Fibroblast of lung (primary cell): ENCODE data around the gene KCNT1. TPM values are rescaled to one million over a fixed set of nuclear protein-coding genes. Genes with fewer than 3 reads are reported as not detected.

Experiments used
- DNase-seq, 2 donors: peaks; one replicate each; pipeline versions ENCODE4 v3.0.0 to v3.0.0-alpha.2; 2010; ENCODE audit warnings: low read depth in 2 of 2
- H2AFZ ChIP-seq: 2 replicates; pipeline ENCODE4 v1.5.1; 2012; ENCODE audit warnings: low read length, control low read depth, inconsistent platforms
- H3K27ac ChIP-seq: 2 replicates; pipeline ENCODE4 v1.5.1; 2011; ENCODE audit warnings: low read length, control low read depth; ENCODE audit not compliant: insufficient read depth
- H3K27me3 ChIP-seq: 2 replicates; pipeline ENCODE4 v1.5.1; 2011; ENCODE audit warnings: mild to moderate bottlenecking, low read length; ENCODE audit not compliant: control insufficient read depth, insufficient read depth
- H3K36me3 ChIP-seq: 2 replicates; pipeline ENCODE4 v1.5.1; 2011; ENCODE audit warnings: low read length; ENCODE audit not compliant: control insufficient read depth, insufficient read depth
- H3K4me1 ChIP-seq: 2 replicates; pipeline ENCODE4 v1.5.1; 2011; ENCODE audit warnings: low read length; ENCODE audit not compliant: control insufficient read depth, insufficient read depth; ENCODE audit errors: extremely low read depth
- H3K4me2 ChIP-seq: 2 replicates; pipeline ENCODE4 v1.5.1; 2011; ENCODE audit warnings: low read length, control low read depth; ENCODE audit not compliant: insufficient read depth; ENCODE audit errors: extremely low read depth
- H3K4me3 ChIP-seq, 4 experiments: fragments of 200-600 bp in 1 of 4; sonication (generic) in 1 of 4; replicated peaks in 1 of 4; 2 replicates each; pipeline ENCODE4 v1.5.1; 2011 to 2016; ENCODE audit warnings: low read length in 4 of 4, low read depth in 3 of 4, mild to moderate bottlenecking in 3 of 4, control low read depth in 2 of 4, inconsistent platforms in 1 of 4, mixed read lengths in 1 of 4; ENCODE audit not compliant: insufficient read depth in 1 of 4; ENCODE audit errors: control extremely low read depth in 1 of 4
- H3K79me2 ChIP-seq: 2 replicates; pipeline ENCODE4 v1.5.1; 2012; ENCODE audit warnings: mild to moderate bottlenecking, low read length, inconsistent platforms; ENCODE audit not compliant: control insufficient read depth, insufficient read depth
- H3K9ac ChIP-seq: 2 replicates; pipeline ENCODE4 v1.5.1; 2011; ENCODE audit warnings: mild to moderate bottlenecking, low read length, control low read depth; ENCODE audit not compliant: insufficient read depth
- H3K9me3 ChIP-seq: 2 replicates; pipeline ENCODE4 v1.5.1; 2012; ENCODE audit warnings: low read depth, low read length; ENCODE audit not compliant: control insufficient read depth, insufficient read depth
- H4K20me1 ChIP-seq: 2 replicates; pipeline ENCODE4 v1.5.1; 2011; ENCODE audit warnings: low read length; ENCODE audit not compliant: control insufficient read depth, insufficient read depth; ENCODE audit errors: extremely low read depth
- CTCF ChIP-seq, 2 donors: IDR thresholded peaks in 1 of 2; conservative IDR thresholded peaks in 1 of 2; 1 replicate in 1 of 2; 2 replicates in 1 of 2; pipeline ENCODE4 v1.5.1; 2011 to 2012; ENCODE audit warnings: low read length in 2 of 2, control low read depth in 1 of 2, inconsistent platforms in 1 of 2, low read depth in 1 of 2, mild to moderate bottlenecking in 1 of 2
- EZH2 ChIP-seq: IDR thresholded peaks from 2 replicates; pipeline ENCODE4 v1.5.1; 2012; ENCODE audit warnings: low read length, control low read depth, mild to moderate bottlenecking; ENCODE audit errors: missing control alignments
- polyA plus RNA-seq, 2 donors: library from polyadenylated mRNA; depleted of rRNA in 1 of 2; stranded (reverse) in 1 of 2; unstranded in 1 of 2; fragments of >200 nt; gene quantifications; 2 replicates each; pipeline ENCODE4 v1.2.1, GENCODE V29; 2011 to 2012; ENCODE audit warnings: missing spikeins in 1 of 2
- total RNA-seq: library from RNA; depleted of rRNA; stranded (reverse); fragments of >200 nt; gene quantifications from 2 replicates; pipeline ENCODE4 v1.2.1, GENCODE V29; 2014

KCNT1 gene
- total and polyA plus RNA-seq, 2 donors (not counting 1 experiment from before 2014, with no cell fraction given), result not detected

- no peak overlapping the region for H3K9ac ChIP-seq
- no peak for DNase-seq
- H3K9me3 ChIP-seq, result no peaks in the 10 kb centered on the region
- no peaks in the 10 kb centered on the region for H3K4me1 ChIP-seq
- no peak overlapping the region for H3K4me3 ChIP-seq
- H4K20me1 ChIP-seq, result no peaks in the 10 kb centered on the region
- H3K36me3 ChIP-seq, result no peaks in the 10 kb centered on the region
- TF ChIP-seq EZH2 (no peak), CTCF (conservative IDR thresholded peaks at IDR 0.05 in 1 of 2, IDR thresholded peaks at IDR 0.05 in 1 of 2; ENCODE audit: low read depth in 1 of 2, low read length in 2 of 2) (no peak)
- no peak overlapping the region for H2AFZ ChIP-seq
- no peaks in the 10 kb centered on the region for H3K27me3 ChIP-seq
- H3K4me2 ChIP-seq, result no peak overlapping the region
- no peaks in the 10 kb centered on the region for H3K79me2 ChIP-seq
- H3K27ac ChIP-seq, result no peak overlapping the region
Observed at GRCh38 chr9:135798263-135798585, 96.2 kb downstream of the KCNT1 start.

GRCh38 chr9:135799261-135799660 is 97.3 kb downstream of the KCNT1 start:
- TF ChIP-seq EZH2 (no peak), CTCF (conservative IDR thresholded peaks at IDR 0.05 in 1 of 2, IDR thresholded peaks at IDR 0.05 in 1 of 2; ENCODE audit: low read depth in 1 of 2, low read length in 2 of 2) (no peak)

GRCh38 chr9:135801070-135801469 is 99.1 kb downstream of the KCNT1 start:
- Histone ChIP-seq H3K9ac (no peak overlapping the region), H3K9me3 (no peaks in the 10 kb centered on the region), H4K20me1 (no peaks in the 10 kb centered on the region), H3K79me2 (no peaks in the 10 kb centered on the region), H3K27ac (no peak overlapping the region), H3K36me3 (no peaks in the 10 kb centered on the region), H3K4me1 (peaks cover 2% of the 10 kb centered on the region), H3K4me3 (no peak overlapping the region), H2AFZ (no peak overlapping the region), H3K4me2 (no peak overlapping the region), H3K27me3 (no peaks in the 10 kb centered on the region)
- DNase-seq, result no peak
- no peak for TF ChIP-seq CTCF (conservative IDR thresholded peaks at IDR 0.05 in 1 of 2, IDR thresholded peaks at IDR 0.05 in 1 of 2; ENCODE audit: low read depth in 1 of 2, low read length in 2 of 2)
- no peak for TF ChIP-seq EZH2

More at GRCh38 chr9:135799261-135799660, 97.3 kb downstream of the KCNT1 start:
- Histone ChIP-seq H3K9ac (no peak overlapping the region), H3K4me2 (no peak overlapping the region), H3K27ac (no peak overlapping the region), H3K4me1 (no peaks in the 10 kb centered on the region), H2AFZ (no peak overlapping the region), H3K4me3 (no peak overlapping the region), H3K79me2 (no peaks in the 10 kb centered on the region), H3K36me3 (no peaks in the 10 kb centered on the region), H4K20me1 (no peaks in the 10 kb centered on the region), H3K27me3 (no peaks in the 10 kb centered on the region), H3K9me3 (no peaks in the 10 kb centered on the region)
- DNase-seq, result no peak
